ENCODE data around the gene BRD2. TPM values are rescaled to one million over a fixed set of nuclear protein-coding genes. Genes with fewer than 3 reads are reported as not detected.

Gene BRD2
- total RNA-seq, 1 experiment from 2014 or later, result 157 TPM

DNA sequence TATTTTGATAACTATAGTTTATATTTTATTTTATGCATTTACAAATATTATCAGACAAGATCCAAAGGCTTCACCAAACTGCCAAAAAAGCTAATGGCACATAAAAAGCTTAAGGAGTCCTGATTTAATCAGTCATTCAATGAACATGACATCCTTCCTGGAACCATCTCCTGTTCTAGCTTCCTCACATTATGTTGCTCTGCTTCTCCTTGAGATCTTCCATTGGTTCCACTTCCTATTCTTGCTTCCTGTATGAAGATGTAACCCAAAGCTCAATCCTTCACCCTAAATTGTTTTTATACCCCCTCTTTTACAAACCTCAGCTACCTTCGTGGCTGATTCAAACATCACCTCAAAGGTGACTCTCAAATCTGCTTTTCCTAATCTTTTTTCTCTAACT lies 4.5 kb upstream of the BRD2 start:
- H3K27me3 ChIP-seq (ENCODE audit: insufficient read depth, low read depth), result no peaks in the 10 kb centered on the region
- H3K4me3 ChIP-seq, result no peak overlapping the region
- no TSS peak for BruUV-seq (replicated peaks)
- intact Hi-C loops (cut with micrococcal nuclease; ENCODE audit: unreplicated experiment), result no loop called here
- ChIA-PET CTCF (interaction anchor here (0.6 kb wide), 1 partner anchor 124 kb away, joined by 3 read pairs; no protein-coding TSS in a partner anchor), POLR2A (ENCODE audit: unreplicated experiment) (interaction anchor here (0.5 to 1.2 kb wide), 3 partner anchors 9 to 119 kb away, joined by 3 to 11 read pairs (median 4); no protein-coding TSS in a partner anchor)
- H3F3A ChIP-seq (ENCODE audit: insufficient read depth, low read depth), result peaks cover 17% of the 10 kb centered on the region
- TF ChIP-seq, protein P1, sequence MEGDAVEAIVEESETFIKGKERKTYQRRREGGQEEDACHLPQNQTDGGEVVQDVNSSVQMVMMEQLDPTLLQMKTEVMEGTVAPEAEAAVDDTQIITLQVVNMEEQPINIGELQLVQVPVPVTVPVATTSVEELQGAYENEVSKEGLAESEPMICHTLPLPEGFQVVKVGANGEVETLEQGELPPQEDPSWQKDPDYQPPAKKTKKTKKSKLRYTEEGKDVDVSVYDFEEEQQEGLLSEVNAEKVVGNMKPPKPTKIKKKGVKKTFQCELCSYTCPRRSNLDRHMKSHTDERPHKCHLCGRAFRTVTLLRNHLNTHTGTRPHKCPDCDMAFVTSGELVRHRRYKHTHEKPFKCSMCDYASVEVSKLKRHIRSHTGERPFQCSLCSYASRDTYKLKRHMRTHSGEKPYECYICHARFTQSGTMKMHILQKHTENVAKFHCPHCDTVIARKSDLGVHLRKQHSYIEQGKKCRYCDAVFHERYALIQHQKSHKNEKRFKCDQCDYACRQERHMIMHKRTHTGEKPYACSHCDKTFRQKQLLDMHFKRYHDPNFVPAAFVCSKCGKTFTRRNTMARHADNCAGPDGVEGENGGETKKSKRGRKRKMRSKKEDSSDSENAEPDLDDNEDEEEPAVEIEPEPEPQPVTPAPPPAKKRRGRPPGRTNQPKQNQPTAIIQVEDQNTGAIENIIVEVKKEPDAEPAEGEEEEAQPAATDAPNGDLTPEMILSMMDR (conservative IDR thresholded peaks at IDR 0.05), result no peak
- TF ChIP-seq EZH2 (IDR thresholded peaks at IDR 0.05; ENCODE audit: low read depth), result no peak
- no peak overlapping the region for H3K4me2 ChIP-seq
- no peaks in the 10 kb centered on the region for H3K36me3 ChIP-seq (ENCODE audit: low read depth)
- H4K20me1 ChIP-seq (ENCODE audit: insufficient read depth), result no peaks in the 10 kb centered on the region
- H2AFZ ChIP-seq, result no peak overlapping the region
- H3K4me1 ChIP-seq (replicated peaks; ENCODE audit: insufficient read depth), result peaks cover 11% of the 10 kb centered on the region
- H3K9me2 ChIP-seq (ENCODE audit: insufficient read depth), result no peaks in the 10 kb centered on the region
- no peak overlapping the region for H3K27ac ChIP-seq
- peaks cover 23% of the 10 kb centered on the region for H3K79me2 ChIP-seq (ENCODE audit: low read depth)
- no peak for DNase-seq
- H3K9me3 ChIP-seq (ENCODE audit: insufficient read depth, low read depth), result no peaks in the 10 kb centered on the region

DNA sequence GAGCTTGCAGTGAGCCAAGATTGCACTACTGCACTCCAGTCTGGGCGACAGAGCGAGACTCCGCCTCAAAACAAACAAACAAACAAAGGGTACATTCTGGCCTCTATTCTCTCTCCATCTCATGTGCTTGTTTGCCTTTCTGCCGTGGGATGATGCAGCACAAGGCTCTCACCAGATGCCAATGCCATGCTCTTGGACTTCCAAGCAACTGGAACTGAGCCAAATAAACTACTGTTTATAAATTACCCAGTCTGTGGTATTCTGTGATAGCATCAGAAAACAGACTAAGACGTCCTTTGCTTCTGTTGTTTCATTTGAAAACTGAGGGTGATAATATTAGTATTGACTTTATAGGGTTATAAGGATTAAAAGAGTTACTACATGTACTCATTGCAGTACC lies 3.6 kb upstream of the BRD2 start:
- no peak overlapping the region for H3K4me3 ChIP-seq
- no peaks in the 10 kb centered on the region for H4K20me1 ChIP-seq (ENCODE audit: insufficient read depth)
- H3K27me3 ChIP-seq (ENCODE audit: insufficient read depth, low read depth), result no peaks in the 10 kb centered on the region
- no peaks in the 10 kb centered on the region for H3K9me3 ChIP-seq (ENCODE audit: insufficient read depth, low read depth)
- ChIA-PET POLR2A (ENCODE audit: unreplicated experiment) (no interaction called here), CTCF (interaction anchor here (1.0 kb wide), 1 partner anchor 20 kb away, joined by 3 read pairs; no protein-coding TSS in a partner anchor)
- no TSS peak for BruUV-seq (replicated peaks)
- no peak overlapping the region for H3K27ac ChIP-seq
- H3K36me3 ChIP-seq (ENCODE audit: low read depth), result no peaks in the 10 kb centered on the region
- H3K4me2 ChIP-seq, result no peak overlapping the region
- no peaks in the 10 kb centered on the region for H3K9me2 ChIP-seq (ENCODE audit: insufficient read depth)
- TF ChIP-seq, protein P1 (conservative IDR thresholded peaks at IDR 0.05), result no peak
- TF ChIP-seq EZH2 (IDR thresholded peaks at IDR 0.05; ENCODE audit: low read depth), result no peak
- DNase-seq, result no peak
- H3K4me1 ChIP-seq (replicated peaks; ENCODE audit: insufficient read depth), result peaks cover 11% of the 10 kb centered on the region
- intact Hi-C loops (cut with micrococcal nuclease; ENCODE audit: unreplicated experiment), result loop anchor here (5.0 kb wide), 1 partner anchor 348 kb away; the partner anchor contains the start of gene TAPBP
- peaks cover 29% of the 10 kb centered on the region for H3K79me2 ChIP-seq (ENCODE audit: low read depth)
- peaks cover 25% of the 10 kb centered on the region for H3F3A ChIP-seq (ENCODE audit: insufficient read depth, low read depth)
- no peak overlapping the region for H2AFZ ChIP-seq

DNA sequence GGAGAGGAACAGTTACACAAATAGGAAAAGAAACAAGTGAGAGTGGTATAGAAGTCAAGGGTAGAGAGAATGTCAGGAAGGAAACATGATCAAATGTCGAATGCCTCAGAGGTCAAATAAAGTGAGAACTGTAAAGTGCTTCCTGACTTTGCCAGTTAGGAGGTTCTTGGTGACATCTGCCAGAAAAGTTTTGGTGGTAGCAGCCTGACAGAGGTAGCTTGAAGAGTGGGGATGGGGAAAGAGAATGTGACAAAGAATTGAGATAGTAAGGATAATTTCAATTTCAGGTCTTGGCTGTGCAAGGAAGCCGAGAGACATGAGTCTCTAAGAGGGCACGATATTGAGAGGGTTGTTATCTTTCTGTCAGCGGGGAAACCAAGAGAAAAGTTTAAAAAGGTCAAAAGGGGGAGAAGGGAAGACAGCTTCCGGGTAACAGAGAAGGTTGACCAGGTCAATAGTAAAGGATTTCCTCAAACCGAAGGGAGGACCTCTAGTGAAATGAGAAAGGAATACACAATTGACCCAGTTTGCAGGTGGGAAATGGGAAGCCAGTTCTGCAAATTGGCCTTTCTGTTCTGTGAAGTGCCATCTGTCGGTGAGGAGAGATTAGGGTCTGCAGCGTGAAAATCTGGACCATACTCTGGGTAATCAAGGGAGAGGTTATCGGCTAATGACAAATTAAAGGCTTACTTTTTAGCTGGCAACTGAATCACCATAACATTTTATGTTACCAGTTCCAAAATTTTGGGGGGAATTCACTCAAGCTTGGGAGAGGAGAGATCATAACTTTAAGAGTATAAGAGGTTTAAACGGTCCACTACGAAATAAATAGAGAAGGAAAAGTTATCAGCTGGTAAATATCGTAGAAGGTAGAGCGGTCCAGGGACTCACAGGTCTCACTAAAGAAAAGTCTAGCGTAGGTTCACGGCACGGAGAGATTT lies 973 bp upstream of the BRD2 start:
- Histone ChIP-seq H3K27me3 (ENCODE audit: insufficient read depth, low read depth) (no peaks in the 10 kb centered on the region), H3K9me2 (ENCODE audit: insufficient read depth) (no peaks in the 10 kb centered on the region), H3F3A (ENCODE audit: insufficient read depth, low read depth) (peaks cover 42% of the 10 kb centered on the region), H3K4me1 (replicated peaks; ENCODE audit: insufficient read depth) (peaks cover 11% of the 10 kb centered on the region), H3K4me3 (peak overlapping the region; percentile 100), H3K9me3 (ENCODE audit: insufficient read depth, low read depth) (no peaks in the 10 kb centered on the region), H3K27ac (peak overlapping the region; percentile 99), H3K4me2 (peak overlapping the region; percentile 99), H2AFZ (peak overlapping the region; percentile 77), H3K79me2 (ENCODE audit: low read depth) (peaks cover 44% of the 10 kb centered on the region), H3K36me3 (ENCODE audit: low read depth) (peaks cover 7% of the 10 kb centered on the region), H4K20me1 (ENCODE audit: insufficient read depth) (peaks cover 2% of the 10 kb centered on the region)
- TF ChIP-seq EZH2 (IDR thresholded peaks at IDR 0.05; ENCODE audit: low read depth), result no peak
- TF ChIP-seq, protein P1 (conservative IDR thresholded peaks at IDR 0.05), result peak; percentile 54
- ChIA-PET CTCF (interaction anchor here (0.6 to 2.8 kb wide), 5 partner anchors 13 to 236 kb away, joined by 3 to 9 read pairs (median 3); partner anchors contain the start of gene HLA-DMA), POLR2A (ENCODE audit: unreplicated experiment) (interaction anchor here (0.5 to 0.7 kb wide), 4 partner anchors 17 to 1021 kb away, joined by 3 to 8 read pairs (median 4); partner anchors contain the start of gene CFB)
- no TSS peak for BruUV-seq (replicated peaks)
- DNase-seq, result peak; percentile 23 to 72
- intact Hi-C loops (cut with micrococcal nuclease; ENCODE audit: unreplicated experiment), result loop anchor here (1.0 to 5.0 kb wide), 3 partner anchors 14 to 345 kb away; partner anchors contain the start of genes HLA-DMA and TAPBP

Data from PC-9 (cell line).